ENCODE data around the gene JUP. TPM values are rescaled to one million over a fixed set of nuclear protein-coding genes. Genes with fewer than 3 reads are reported as not detected.
A peak's percentile ranks its signal among the peaks of the same experiment; 100 is the strongest.

The JUP gene
- total and polyA plus RNA-seq, 2 of the 13 experiments (the other 11 are each of a cell fraction or from before 2014, with no cell fraction given), result 12.1 to 20.6 TPM

GRCh38 chr17:41800601-41801373, 14.3 kb upstream of the JUP start (continued):
- no peak for TF ChIP-seq ZNF503 (CRISPR knock-in tag; IDR thresholded peaks at IDR 0.05)
- peak; percentile 72; the same call in 1 of the 2 replicates for TF ChIP-seq KDM5B (CRISPR knock-in tag; IDR thresholded peaks at IDR 0.05; ENCODE audit: borderline replicate concordance)
- TF ChIP-seq ZNF33B (CRISPR knock-in tag; IDR thresholded peaks at IDR 0.05), result no peak
- no peak for TF ChIP-seq WIZ (CRISPR knock-in tag; IDR thresholded peaks at IDR 0.05)
- TF ChIP-seq SOX6 (IDR thresholded peaks at IDR 0.05), result no peak
- peak; percentile 45; the same call in 1 of the 2 replicates for TF ChIP-seq SOX6 (CRISPR knock-in tag; IDR thresholded peaks at IDR 0.05)
- peak; percentile 45; the same call in 1 of the 2 replicates for TF ChIP-seq PHF21A (CRISPR knock-in tag; IDR thresholded peaks at IDR 0.05)
- no peak for TF ChIP-seq CREBL2 (CRISPR knock-in tag; IDR thresholded peaks at IDR 0.05; ENCODE audit: borderline replicate concordance)
- TF ChIP-seq ZNF770 (CRISPR knock-in tag; IDR thresholded peaks at IDR 0.05), result no peak
- TF ChIP-seq LRRFIP1 (CRISPR knock-in tag; conservative IDR thresholded peaks at IDR 0.05), result no peak
- no peak for TF ChIP-seq PRMT3 (CRISPR knock-in tag; IDR thresholded peaks at IDR 0.05; ENCODE audit: borderline replicate concordance, low read depth)
- no peak for TF ChIP-seq HOXD1 (CRISPR knock-in tag; IDR thresholded peaks at IDR 0.05)
- TF ChIP-seq ZNF34 (CRISPR knock-in tag; IDR thresholded peaks at IDR 0.05; ENCODE audit: borderline replicate concordance), result no peak
- TF ChIP-seq CHCHD3 (CRISPR knock-in tag; IDR thresholded peaks at IDR 0.05), result no peak
- TF ChIP-seq EED (CRISPR knock-in tag; IDR thresholded peaks at IDR 0.05), result no peak
- no peak for TF ChIP-seq AKAP8 (CRISPR knock-in tag; IDR thresholded peaks at IDR 0.05)
- TF ChIP-seq FOXA3 (CRISPR knock-in tag; IDR thresholded peaks at IDR 0.05), result no peak; the same call in 1 of the 2 replicates
- peak; percentile 72; the same call in 1 of the 2 replicates for TF ChIP-seq MEF2D (CRISPR knock-in tag; IDR thresholded peaks at IDR 0.05)
- TF ChIP-seq ZNF468 (CRISPR knock-in tag; IDR thresholded peaks at IDR 0.05), result no peak
